Activated CD4-positive, alpha-beta memory T cell treated with anti-CD3 and anti-CD28 coated beads for 36 hours (primary cell): Measurements from ENCODE around the gene TREML1. TPM values are rescaled to one million over a fixed set of nuclear protein-coding genes. Genes with fewer than 3 reads are reported as not detected.

Experiments used
- CTCF ChIA-PET: fragments of 350-600 bp; sonication (Branson Sonifier 250); formaldehyde crosslinking; loops from one replicate; lab custom pipeline; 2021; ENCODE audit warnings: antibody characterized with exemption, inconsistent platforms; lab: Charles Lee
- POLR2A ChIA-PET: fragments of 350-600 bp; sonication (Branson Sonifier 250); formaldehyde crosslinking; loops from one replicate; lab custom pipeline; 2021; ENCODE audit warnings: antibody characterized with exemption; lab: Charles Lee
- DNase-seq: peaks from one replicate; pipeline ENCODE4 v3.0.0-alpha.2; 2020
- H3K27ac Mint-ChIP-seq: one replicate; pipeline ENCODE4 v1.8.0; 2021; ENCODE audit warnings: mixed read lengths
- H3K27me3 Mint-ChIP-seq: one replicate; pipeline ENCODE4 v1.8.0; 2021; ENCODE audit warnings: mixed read lengths
- H3K36me3 Mint-ChIP-seq: one replicate; pipeline ENCODE4 v1.8.0; 2021; ENCODE audit warnings: mixed read lengths
- H3K4me1 Mint-ChIP-seq: one replicate; pipeline ENCODE4 v1.8.0; 2021; ENCODE audit warnings: low read depth, mixed read lengths
- H3K4me3 Mint-ChIP-seq: one replicate; pipeline ENCODE4 v1.8.0; 2021; ENCODE audit warnings: mild to moderate bottlenecking, mixed read lengths
- H3K9me3 Mint-ChIP-seq: one replicate; pipeline ENCODE4 v1.8.0; 2021; ENCODE audit warnings: mixed read lengths
- intact Hi-C: fragments of 100-400 bp; cut with micrococcal nuclease; formaldehyde crosslinking; loops from one replicate; pipeline ENCODE4 v1.15.1; 2023
- total RNA-seq, 2 experiments: library from RNA; stranded (reverse); gene quantifications; one replicate each; pipeline ENCODE4 v1.2.3, GENCODE V29; 2021

The TREML1 gene
- total RNA-seq, 2 experiments from 2014 or later, result not detected

DNA sequence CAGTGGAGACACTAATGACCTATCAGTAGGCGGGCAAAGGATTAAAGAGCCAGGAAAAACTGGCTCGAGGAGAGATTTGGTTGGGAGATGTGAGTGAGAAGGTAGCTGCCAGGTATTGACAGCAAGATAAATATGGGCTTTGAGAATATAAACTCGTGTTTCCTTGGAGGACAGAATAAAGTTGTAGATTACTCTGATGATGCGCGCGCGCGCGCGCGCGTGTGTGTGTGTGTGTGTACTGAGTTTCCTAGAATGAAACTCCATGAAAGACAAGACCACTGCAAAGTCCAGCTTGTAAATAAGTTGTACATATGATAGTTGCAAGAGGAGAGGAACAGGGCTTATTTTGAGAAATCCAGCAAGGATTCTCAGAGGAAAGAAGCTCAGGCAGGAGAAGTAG lies 22.0 kb upstream of the TREML1 start:
- H3K9me3 Mint-ChIP-seq, result no peaks in the 10 kb centered on the region
- H3K36me3 Mint-ChIP-seq, result no peaks in the 10 kb centered on the region
- H3K27me3 Mint-ChIP-seq, result peaks cover 8% of the 10 kb centered on the region
- CTCF ChIA-PET, result interaction anchor here (0.9 kb wide), 1 partner anchor 26 kb away, joined by 3 read pairs; no protein-coding TSS in a partner anchor
- no peak overlapping the region for H3K27ac Mint-ChIP-seq
- intact Hi-C loops, result no loop called here
- POLR2A ChIA-PET, result interaction anchor here (0.6 kb wide), 1 partner anchor 231 kb away, joined by 3 read pairs; no protein-coding TSS in a partner anchor
- no peaks in the 10 kb centered on the region for H3K4me1 Mint-ChIP-seq
- H3K4me3 Mint-ChIP-seq, result no peak overlapping the region
- no peak for DNase-seq

DNA sequence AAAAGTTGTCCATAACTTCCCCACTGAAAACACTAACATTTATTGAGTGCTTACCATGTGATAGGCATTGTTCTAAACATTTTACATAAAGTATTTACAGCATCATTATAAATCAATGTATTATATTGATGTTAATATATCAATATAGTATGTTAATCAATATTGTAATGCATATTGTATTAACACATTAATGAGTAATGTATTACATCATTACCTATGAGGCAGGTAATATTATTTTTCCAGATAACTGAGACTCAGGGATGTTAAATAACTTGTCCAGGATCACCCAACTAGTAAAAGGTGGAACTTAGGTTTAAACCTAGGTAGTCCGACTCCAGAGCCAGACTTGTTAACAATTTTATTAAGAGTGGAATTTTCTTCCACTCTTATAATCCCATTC lies 20.9 kb upstream of the TREML1 start:
- Mint-ChIP-seq H3K4me3 (no peak overlapping the region), H3K4me1 (no peaks in the 10 kb centered on the region)
- CTCF ChIA-PET, result no interaction called here

DNA sequence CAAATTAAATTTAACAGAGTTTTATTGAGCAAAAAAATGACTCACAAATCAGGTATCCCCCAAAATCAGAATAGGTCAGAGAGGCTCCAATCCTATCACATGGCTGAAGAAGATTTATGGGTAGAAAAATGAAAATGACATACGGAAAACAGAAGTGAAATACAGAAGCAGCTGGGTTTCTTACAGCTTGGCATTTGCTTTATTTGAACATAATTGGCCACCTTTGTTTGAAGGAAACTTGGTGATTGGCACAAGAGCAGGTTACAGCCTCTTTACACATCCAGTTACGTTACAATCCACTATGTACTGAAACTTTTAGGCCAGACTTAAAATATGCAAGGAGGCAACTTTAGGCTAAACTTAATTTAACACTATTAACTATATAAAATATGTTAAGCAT lies 20.5 kb upstream of the TREML1 start:
- Mint-ChIP-seq H3K4me1 (no peaks in the 10 kb centered on the region), H3K27ac (no peak overlapping the region), H3K27me3 (peaks cover 8% of the 10 kb centered on the region), H3K4me3 (no peak overlapping the region), H3K9me3 (no peaks in the 10 kb centered on the region), H3K36me3 (no peaks in the 10 kb centered on the region)
- POLR2A ChIA-PET, result no interaction called here
- DNase-seq, result no peak
- CTCF ChIA-PET, result no interaction called here
- intact Hi-C loops, result no loop called here

More for the DNA sequence above, 20.9 kb upstream of the TREML1 start:
- no peak overlapping the region for H3K27ac Mint-ChIP-seq
- H3K36me3 Mint-ChIP-seq, result no peaks in the 10 kb centered on the region
- H3K27me3 Mint-ChIP-seq, result peaks cover 8% of the 10 kb centered on the region
- DNase-seq, result no peak
- POLR2A ChIA-PET, result no interaction called here
- intact Hi-C loops, result no loop called here
- no peaks in the 10 kb centered on the region for H3K9me3 Mint-ChIP-seq

DNA sequence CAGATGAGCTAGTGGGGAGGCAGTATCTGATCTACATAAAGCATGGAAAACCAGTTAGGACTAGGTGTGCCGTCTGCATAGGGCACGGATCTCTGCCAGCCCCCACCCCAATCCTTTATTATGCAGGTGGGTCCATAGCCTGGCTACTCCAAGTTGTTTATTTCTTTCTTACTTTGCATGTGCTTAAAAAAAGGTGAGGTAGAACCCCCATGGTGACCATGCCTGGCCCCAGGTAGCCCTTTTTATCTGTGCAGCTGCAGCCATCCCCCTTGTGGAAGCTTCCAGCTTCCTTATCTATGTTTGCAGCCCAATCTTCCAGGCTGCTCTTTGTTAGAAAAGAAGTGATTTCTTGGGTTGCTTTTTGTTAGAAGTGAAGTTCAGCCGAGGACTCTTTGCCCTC lies 17.8 kb upstream of the TREML1 start:
- DNase-seq, result no peak
- intact Hi-C loops, result no loop called here
- peaks cover 6% of the 10 kb centered on the region for H3K27me3 Mint-ChIP-seq
- no peak overlapping the region for H3K27ac Mint-ChIP-seq
- H3K9me3 Mint-ChIP-seq, result no peaks in the 10 kb centered on the region
- H3K36me3 Mint-ChIP-seq, result no peaks in the 10 kb centered on the region
- no peak overlapping the region for H3K4me3 Mint-ChIP-seq
- POLR2A ChIA-PET, result no interaction called here
- no peaks in the 10 kb centered on the region for H3K4me1 Mint-ChIP-seq
- CTCF ChIA-PET, result no interaction called here

DNA sequence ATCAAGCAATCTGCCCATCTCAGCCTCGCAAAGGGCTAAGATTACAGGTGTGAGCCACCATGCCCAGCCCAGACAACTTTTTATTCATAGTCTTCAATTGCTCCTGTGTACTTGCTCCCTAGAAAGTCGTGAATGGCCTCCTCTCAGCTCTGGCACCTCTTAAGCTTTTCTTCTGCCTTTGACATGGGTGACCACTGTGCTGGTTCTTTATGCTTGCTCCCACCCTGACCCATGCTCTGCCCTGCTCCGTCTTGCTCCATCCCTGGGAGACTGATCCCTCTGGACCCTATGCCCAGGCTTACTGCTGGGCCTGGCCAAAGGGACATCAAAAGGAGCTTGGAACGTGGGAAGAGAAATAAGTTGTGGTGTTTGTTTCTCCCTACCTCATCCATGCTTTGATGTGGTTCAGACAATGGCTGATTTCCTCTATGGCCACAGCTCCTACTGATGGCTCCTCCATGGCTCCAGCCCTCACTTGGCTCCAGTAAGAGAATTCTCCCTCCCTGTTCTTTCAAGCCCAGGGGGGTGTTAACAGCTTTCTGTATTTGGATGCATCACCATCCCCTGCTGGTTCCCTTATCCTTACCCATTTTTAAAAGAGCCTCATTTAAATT lies 16.5 kb upstream of the TREML1 start:
- Mint-ChIP-seq H3K27ac (no peak overlapping the region), H3K27me3 (peaks cover 1% of the 10 kb centered on the region), H3K9me3 (no peaks in the 10 kb centered on the region), H3K4me3 (no peak overlapping the region), H3K36me3 (no peaks in the 10 kb centered on the region), H3K4me1 (no peaks in the 10 kb centered on the region)
- DNase-seq, result no peak
- ChIA-PET CTCF (interaction anchor here (1.4 kb wide), 1 partner anchor 12 kb away, joined by 8 read pairs; no protein-coding TSS in a partner anchor), POLR2A (no interaction called here)
- intact Hi-C loops, result no loop called here

DNA sequence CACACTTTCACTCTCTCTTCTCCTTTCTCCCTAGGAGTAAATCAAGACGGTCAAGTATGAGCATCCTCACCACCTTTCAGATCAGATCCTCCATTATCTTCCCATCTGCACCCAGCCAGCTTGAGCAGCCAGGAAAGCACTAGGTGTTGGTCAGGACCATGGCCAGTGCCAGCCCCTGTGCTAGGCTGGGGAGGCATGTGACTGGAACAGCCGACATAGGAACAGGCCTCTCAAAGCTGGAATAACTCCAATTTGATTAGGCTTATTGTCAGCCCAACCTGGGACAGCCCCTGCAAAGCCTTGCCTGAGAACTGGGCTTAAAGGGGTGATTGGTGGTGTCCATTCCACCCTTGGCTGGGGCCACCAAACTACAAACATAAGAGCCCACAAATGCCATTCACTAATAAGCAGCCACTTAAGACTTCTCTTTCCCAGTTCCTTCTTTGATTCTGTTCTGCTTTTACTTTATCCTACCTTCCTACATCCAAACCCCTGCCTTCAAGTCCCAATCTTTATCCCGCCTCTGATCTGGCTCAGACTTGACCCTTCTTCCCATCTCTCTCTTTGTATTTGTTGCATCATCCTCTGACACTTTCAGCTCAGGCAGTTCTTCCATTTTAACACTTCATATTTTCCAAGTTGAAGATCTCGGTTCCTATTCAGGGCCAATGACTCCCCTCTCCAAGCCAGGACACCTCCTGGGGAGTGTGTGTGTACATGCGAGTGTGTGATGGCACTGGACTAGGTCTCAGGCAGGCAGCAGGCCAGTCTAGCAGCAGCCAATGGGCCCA lies 13.2 kb upstream of the TREML1 start:
- Mint-ChIP-seq H3K27me3 (peaks cover 6% of the 10 kb centered on the region), H3K4me3 (no peak overlapping the region), H3K36me3 (no peaks in the 10 kb centered on the region), H3K27ac (no peak overlapping the region), H3K4me1 (no peaks in the 10 kb centered on the region), H3K9me3 (no peaks in the 10 kb centered on the region)
- intact Hi-C loops, result no loop called here
- CTCF ChIA-PET, result interaction anchor here (1.1 kb wide), 1 partner anchor 15 kb away, joined by 3 read pairs; no protein-coding TSS in a partner anchor
- no peak for DNase-seq
- POLR2A ChIA-PET, result no interaction called here

DNA sequence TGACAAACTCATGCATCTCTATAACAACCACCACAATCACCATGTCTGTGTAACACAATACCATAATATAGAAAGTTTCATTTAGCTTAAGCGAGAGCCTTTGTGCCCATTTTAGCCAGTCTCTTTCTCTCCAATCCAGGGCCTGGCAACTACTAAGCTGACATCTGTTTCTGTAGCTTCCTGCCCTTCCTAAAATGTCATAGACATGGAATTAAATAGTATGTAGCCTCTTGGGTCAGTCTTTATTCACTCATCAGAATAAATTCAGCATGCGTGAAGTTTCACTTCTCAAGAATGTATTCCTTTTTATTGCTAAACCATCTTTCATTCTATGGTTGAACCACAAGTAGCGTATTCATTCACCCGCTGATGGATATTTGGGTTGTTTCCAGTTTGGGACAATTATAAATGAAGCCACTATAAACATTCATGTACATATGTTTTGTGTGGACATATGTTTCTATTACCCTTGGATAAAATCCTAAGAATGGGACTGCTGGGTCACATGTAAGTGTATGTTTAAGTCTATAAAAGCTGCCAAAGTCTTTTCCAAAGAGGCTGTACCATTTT lies 10.5 kb upstream of the TREML1 start:
- no peaks in the 10 kb centered on the region for H3K36me3 Mint-ChIP-seq
- H3K4me3 Mint-ChIP-seq, result no peak overlapping the region
- ChIA-PET CTCF (interaction anchor here (0.7 to 1.1 kb wide), 3 partner anchors 17 to 60 kb away, joined by 3 to 4 read pairs (median 3); no protein-coding TSS in a partner anchor), POLR2A (no interaction called here)
- no peak overlapping the region for H3K27ac Mint-ChIP-seq
- H3K9me3 Mint-ChIP-seq, result no peaks in the 10 kb centered on the region
- no peaks in the 10 kb centered on the region for H3K4me1 Mint-ChIP-seq
- H3K27me3 Mint-ChIP-seq, result peaks cover 6% of the 10 kb centered on the region
- DNase-seq, result no peak
- intact Hi-C loops, result no loop called here

DNA sequence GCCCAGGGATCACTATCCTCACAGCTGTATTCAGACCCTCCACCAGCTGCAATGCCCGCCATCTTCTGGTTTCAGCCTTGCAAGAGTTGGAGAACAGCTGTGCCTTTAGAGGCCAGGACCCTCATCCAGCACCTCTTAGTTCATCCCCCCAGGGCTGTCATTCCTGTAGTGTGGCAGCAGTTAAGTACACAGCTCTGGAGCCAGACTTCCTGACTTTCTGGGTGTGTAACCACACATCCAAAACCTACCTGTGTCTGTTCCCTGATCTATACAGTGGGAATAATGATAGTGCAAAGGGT lies 9.2 kb upstream of the TREML1 start:
- CTCF ChIA-PET, result no interaction called here
- DNase-seq, result no peak
- no peak overlapping the region for H3K4me3 Mint-ChIP-seq
- intact Hi-C loops, result no loop called here
- no peak overlapping the region for H3K27ac Mint-ChIP-seq
- POLR2A ChIA-PET, result no interaction called here
- H3K27me3 Mint-ChIP-seq, result peaks cover 6% of the 10 kb centered on the region
- no peaks in the 10 kb centered on the region for H3K4me1 Mint-ChIP-seq
- no peaks in the 10 kb centered on the region for H3K36me3 Mint-ChIP-seq
- no peaks in the 10 kb centered on the region for H3K9me3 Mint-ChIP-seq

DNA sequence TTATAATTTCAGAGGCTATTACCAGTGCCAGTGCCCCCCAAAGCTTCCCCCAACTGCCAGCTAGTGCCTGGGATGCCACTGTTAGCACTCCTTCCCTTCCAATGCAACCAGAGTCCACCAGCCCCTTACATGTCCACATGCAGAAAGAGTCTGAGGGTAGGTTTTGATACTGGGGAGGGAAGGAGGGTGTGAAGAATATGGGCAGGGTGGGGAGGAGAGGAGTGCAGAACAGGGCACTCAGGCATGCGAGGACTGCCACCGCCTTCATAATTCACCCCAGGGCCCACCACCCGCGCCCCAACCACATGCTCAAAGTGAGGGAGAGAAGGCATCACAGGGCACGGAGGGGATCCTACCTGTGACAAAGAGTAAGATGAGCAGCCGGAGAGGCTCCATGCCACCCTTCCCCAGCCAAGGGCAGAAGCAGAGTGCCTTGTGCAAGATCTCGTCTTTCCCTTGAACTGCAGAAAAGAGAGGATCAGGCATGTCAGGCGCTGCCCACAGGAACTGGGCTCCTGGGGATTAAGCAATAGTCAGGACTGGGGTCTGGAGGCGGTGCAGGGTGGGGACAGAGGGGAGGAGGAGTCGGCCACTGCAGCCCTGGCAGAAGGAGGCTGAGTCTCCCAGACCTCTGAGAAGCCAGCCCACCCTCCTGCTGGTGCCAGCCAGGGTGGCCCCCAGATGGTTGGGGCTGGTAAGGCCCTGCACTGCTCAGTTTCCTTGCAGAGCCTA lies 8.7 kb upstream of the TREML1 start, which contains the start of gene TREM2:
TREM2 (minus strand) TSS at position 430 of the 732 bp plus-strand sequence; CDS start at position 396, 34 bp downstream.
- Mint-ChIP-seq H3K36me3 (no peaks in the 10 kb centered on the region), H3K4me1 (no peaks in the 10 kb centered on the region), H3K9me3 (no peaks in the 10 kb centered on the region), H3K27me3 (peaks cover 8% of the 10 kb centered on the region), H3K4me3 (no peak within 1 kb of the TSS), H3K27ac (no peak within 1 kb of the TSS)
- CTCF ChIA-PET, result no interaction called here
- DNase-seq, result no peak
- POLR2A ChIA-PET, result no interaction called here
- intact Hi-C loops, result no loop called here

DNA sequence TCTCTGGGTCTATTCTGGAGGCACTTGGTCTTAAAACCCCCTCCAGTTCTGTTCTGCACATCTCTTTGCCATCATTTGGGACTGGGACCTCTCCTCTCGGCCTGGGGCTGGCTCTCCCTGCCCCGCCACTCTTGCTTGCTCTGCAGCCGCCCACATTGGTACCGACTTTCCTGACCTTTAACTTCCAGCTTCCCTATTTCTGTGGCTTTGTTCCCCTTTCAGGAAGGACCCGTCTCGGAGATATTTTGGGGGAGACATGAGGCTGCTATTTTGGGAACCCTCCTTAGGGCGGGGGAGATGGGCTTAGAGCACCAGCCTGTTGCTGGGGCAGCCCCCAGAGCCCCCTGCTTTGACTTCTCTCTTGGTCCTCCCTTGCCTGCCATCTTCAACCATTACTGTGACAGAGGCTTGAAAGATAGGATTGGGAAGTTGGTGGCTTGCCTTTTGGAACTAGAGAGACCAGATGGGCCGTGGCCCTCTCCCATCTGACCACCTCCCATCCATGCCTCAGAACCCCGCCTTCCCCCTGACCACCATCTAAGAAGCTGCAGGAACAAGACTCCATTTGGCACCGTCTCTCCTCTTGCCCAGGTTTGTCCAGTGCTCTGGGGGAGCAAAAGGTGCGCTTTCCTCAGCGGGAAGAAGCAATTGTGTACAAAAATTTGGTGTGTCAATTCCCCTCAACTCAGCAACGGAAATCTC lies 7.9 kb upstream of the TREML1 start:
- no peaks in the 10 kb centered on the region for H3K4me1 Mint-ChIP-seq
- CTCF ChIA-PET, result no interaction called here
- no peak overlapping the region for H3K4me3 Mint-ChIP-seq
- H3K9me3 Mint-ChIP-seq, result no peaks in the 10 kb centered on the region
- H3K27me3 Mint-ChIP-seq, result peaks cover 7% of the 10 kb centered on the region
- no peaks in the 10 kb centered on the region for H3K36me3 Mint-ChIP-seq
- POLR2A ChIA-PET, result no interaction called here
- intact Hi-C loops, result no loop called here
- no peak for DNase-seq
- no peak overlapping the region for H3K27ac Mint-ChIP-seq

DNA sequence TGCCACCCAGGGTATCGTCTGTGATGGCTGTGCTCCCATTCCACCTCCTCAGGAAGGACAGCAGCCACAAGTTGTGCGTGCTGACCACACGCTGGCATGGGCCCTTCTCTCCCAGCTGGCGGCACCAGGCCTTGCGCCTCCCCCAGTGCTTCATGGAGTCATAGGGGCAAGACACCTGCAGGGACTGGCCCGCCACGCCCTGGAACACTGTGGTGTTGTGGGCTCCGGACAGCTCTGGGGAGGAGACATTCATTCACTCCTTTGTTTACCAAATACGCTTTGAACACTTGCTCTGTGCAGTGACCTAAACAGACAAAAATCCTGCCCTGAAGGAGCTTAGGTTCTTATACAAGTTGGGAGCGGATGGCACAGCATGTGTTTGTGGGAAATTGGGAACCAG lies 7.2 kb upstream of the TREML1 start:
- Mint-ChIP-seq H3K27ac (no peak overlapping the region), H3K27me3 (peaks cover 7% of the 10 kb centered on the region), H3K9me3 (no peaks in the 10 kb centered on the region), H3K4me3 (no peak overlapping the region), H3K4me1 (no peaks in the 10 kb centered on the region), H3K36me3 (no peaks in the 10 kb centered on the region)
- DNase-seq, result no peak
- intact Hi-C loops, result no loop called here
- ChIA-PET POLR2A (no interaction called here), CTCF (no interaction called here)
